Mononuclear cell (primary cell): Measurements from ENCODE around the gene HEBP1. TPM values are rescaled to one million over a fixed set of nuclear protein-coding genes. Genes with fewer than 3 reads are reported as not detected.

Experiments
- H3K27me3 ChIP-seq: 2 replicates; pipeline ENCODE4 v1.6.0; 2011; ENCODE audit warnings: low read length, control low read depth; ENCODE audit not compliant: insufficient read depth
- H3K4me1 ChIP-seq: 2 replicates; pipeline ENCODE4 v1.5.1; 2011; ENCODE audit warnings: mild to moderate bottlenecking, low read length, control low read depth; ENCODE audit not compliant: insufficient read depth
- H3K4me3 ChIP-seq: 2 replicates; pipeline ENCODE4 v1.5.1; 2011; ENCODE audit warnings: mild to moderate bottlenecking, low read length, moderate library complexity
- H3K9me3 ChIP-seq: 2 replicates; pipeline ENCODE4 v1.5.1; 2011; ENCODE audit warnings: low read depth, mild to moderate bottlenecking, control low read depth, low read length
- total RNA-seq: library from RNA; depleted of rRNA; stranded (reverse); fragments of >200 nt; gene quantifications from one replicate; pipeline ENCODE4 v1.2.3, GENCODE V29; 2012

Gene HEBP1
- total RNA-seq, 1 donor: 4.3 TPM

- Histone ChIP-seq H3K27me3 (peaks cover 3% of the 10 kb centered on the region), H3K4me3 (no peak overlapping the region), H3K4me1 (no peaks in the 10 kb centered on the region), H3K9me3 (no peaks in the 10 kb centered on the region)
These were observed 30.7 kb upstream of the HEBP1 start for GRCh38 chr12:13030541-13031291.

DNA sequence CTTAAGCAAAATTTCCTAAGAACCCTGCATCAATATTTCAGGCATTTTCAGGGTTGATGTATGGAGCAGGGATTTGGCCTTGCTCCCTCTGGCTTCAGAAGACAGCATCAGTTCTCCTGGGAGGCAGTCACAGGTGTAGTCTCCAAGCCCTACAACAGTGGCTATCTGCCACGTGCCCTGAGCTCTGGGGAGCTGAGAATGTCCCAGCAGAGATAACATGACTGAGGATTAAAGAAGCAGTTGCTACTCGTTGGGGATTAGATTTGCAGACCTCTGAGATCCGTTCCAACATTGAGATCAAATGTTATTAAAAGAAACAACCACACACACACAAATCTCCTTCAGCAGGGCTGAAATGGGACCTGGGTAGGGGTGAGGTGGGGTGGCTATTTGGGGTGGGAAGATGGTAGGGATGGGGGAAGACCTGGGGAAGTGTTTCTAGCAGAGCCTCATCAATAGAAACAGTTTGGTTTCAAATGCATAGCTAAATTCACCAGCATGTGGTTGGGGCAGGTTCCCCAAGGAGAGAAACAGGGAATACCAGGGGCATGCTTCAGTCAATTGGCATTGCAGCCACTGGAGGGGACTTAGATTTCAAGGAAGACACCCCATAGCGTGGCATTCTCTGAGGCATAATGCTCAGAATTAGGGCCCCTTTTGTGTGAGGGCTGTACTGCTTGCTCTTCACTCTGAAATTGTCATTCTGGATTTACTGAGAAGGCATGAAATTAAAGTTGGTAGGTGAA, 28.9 kb upstream of the HEBP1 start:
- no peak overlapping the region for H3K4me3 ChIP-seq
- H3K9me3 ChIP-seq: no peaks in the 10 kb centered on the region
- H3K4me1 ChIP-seq: no peaks in the 10 kb centered on the region
- H3K27me3 ChIP-seq: peaks cover 3% of the 10 kb centered on the region

GRCh38 chr12:13027508-13027907, 27.4 kb upstream of the HEBP1 start:
- Histone ChIP-seq H3K4me3 (no peak overlapping the region), H3K27me3 (peaks cover 3% of the 10 kb centered on the region), H3K9me3 (no peaks in the 10 kb centered on the region), H3K4me1 (no peaks in the 10 kb centered on the region)

- H3K4me1 ChIP-seq: no peaks in the 10 kb centered on the region
- H3K9me3 ChIP-seq: no peaks in the 10 kb centered on the region
- H3K27me3 ChIP-seq: peaks cover 3% of the 10 kb centered on the region
- H3K4me3 ChIP-seq: no peak overlapping the region
These were observed 27.0 kb upstream of the HEBP1 start for GRCh38 chr12:13027032-13027431.

DNA sequence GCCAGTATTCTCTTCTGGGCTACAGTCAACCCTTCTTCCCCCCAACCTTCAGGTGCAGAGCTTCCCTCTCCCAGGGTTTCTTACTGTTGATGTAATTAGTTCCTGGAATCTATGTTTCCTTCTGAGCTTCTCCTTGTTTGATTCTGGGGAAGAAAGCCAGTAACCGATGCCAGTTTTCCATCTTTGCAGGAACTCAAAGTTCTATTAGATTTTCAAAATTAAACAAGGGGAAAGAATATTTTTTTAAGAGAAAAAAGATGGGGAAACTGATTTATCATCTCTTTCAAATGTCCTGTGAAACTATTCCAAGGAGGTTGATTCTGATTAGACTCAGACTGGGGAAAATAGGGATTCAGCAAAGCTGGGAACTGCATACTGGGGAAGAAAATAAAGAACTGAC, 26.2 kb upstream of the HEBP1 start:
- H3K4me3 ChIP-seq: no peak overlapping the region
- no peaks in the 10 kb centered on the region for H3K4me1 ChIP-seq
- H3K9me3 ChIP-seq: no peaks in the 10 kb centered on the region
- H3K27me3 ChIP-seq: peaks cover 3% of the 10 kb centered on the region

DNA sequence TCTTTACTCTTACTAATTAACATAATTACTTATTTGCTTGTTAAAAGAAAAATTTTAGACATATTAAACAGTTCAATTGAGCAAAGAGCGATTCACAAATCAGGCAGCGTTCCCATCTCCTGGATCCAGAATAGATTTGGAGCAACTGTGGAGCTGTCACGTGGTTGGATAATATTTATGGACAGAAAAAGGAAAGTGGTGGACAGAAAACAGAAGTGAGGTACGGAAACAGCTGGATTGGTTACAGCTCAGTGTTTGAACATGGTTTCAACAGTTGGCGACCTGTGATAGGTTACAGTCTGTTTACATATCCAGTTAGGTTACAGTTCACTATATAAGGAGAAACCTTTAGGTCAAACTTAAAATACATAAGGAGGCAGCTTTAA, 24.5 kb upstream of the HEBP1 start:
- Histone ChIP-seq H3K4me1 (no peaks in the 10 kb centered on the region), H3K27me3 (no peaks in the 10 kb centered on the region), H3K9me3 (no peaks in the 10 kb centered on the region), H3K4me3 (no peak overlapping the region)

GRCh38 chr12:13023811-13024530, 23.9 kb upstream of the HEBP1 start:
- no peaks in the 10 kb centered on the region for H3K27me3 ChIP-seq
- H3K4me1 ChIP-seq: no peaks in the 10 kb centered on the region
- no peaks in the 10 kb centered on the region for H3K9me3 ChIP-seq
- H3K4me3 ChIP-seq: no peak overlapping the region

- no peaks in the 10 kb centered on the region for H3K4me1 ChIP-seq
- H3K9me3 ChIP-seq: no peaks in the 10 kb centered on the region
- H3K27me3 ChIP-seq: peaks cover 4% of the 10 kb centered on the region
- H3K4me3 ChIP-seq: no peak overlapping the region
These were observed 22.8 kb upstream of the HEBP1 start for GRCh38 chr12:13022851-13023271.

DNA sequence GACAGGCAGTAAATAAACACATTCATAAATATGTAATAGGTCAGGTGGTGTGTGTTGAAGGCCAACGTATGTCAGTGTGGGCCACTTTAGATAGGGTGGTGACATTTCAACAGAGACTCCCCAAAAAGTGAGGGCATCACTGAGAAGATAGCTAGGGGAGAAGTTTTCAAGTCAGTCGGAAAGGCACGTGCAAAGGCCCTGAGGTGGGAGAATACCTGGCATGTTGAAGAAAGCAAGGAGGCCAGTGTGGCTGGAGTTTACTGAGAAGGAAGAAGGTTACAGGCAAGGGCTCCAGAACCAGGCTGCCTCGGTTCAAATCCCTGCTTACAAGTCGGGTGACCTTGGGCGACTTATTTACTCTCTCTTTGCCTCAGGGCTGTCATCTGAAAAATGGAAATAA, 11.0 kb upstream of the HEBP1 start:
- H3K4me1 ChIP-seq: no peaks in the 10 kb centered on the region
- H3K27me3 ChIP-seq: peaks cover 5% of the 10 kb centered on the region
- H3K9me3 ChIP-seq: no peaks in the 10 kb centered on the region
- no peak overlapping the region for H3K4me3 ChIP-seq

GRCh38 chr12:13008741-13009380, 8.8 kb upstream of the HEBP1 start:
- no peak overlapping the region for H3K4me3 ChIP-seq
- no peaks in the 10 kb centered on the region for H3K9me3 ChIP-seq
- no peaks in the 10 kb centered on the region for H3K4me1 ChIP-seq
- H3K27me3 ChIP-seq: no peaks in the 10 kb centered on the region

DNA sequence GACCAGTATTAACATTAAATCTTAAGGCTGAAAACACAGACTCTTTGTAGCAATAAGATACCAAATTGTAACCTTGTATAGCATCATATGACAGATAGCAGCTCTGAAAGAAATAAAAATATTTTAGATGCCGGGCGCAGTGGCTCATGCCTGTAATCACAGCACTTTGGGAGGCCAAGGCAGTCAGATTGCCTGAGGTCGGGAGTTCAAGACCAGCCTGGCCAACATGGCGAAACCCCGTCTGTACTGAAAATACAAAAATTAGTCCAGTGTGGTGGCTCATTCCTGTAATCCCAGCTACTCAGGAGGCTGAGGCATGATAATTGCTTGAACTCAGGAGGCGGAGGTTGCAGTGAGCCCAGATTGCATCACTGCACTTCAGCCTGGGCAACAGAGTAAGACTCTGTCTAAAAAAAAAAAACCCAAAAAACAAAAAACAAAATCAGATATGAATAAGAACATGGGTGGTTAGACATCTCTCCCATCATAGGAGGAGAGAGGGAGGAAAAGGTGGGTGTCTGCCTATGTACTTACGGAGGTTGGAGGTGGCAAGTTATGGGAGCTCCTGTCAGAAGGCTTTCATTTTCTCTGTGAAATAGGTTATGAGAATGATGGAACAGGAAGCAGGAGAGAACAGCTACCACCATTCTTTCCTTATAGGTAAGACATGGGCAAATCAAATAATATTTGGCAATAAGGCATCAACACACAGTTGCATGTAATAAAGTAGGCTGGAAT, 7.6 kb upstream of the HEBP1 start:
- Histone ChIP-seq H3K4me1 (no peaks in the 10 kb centered on the region), H3K27me3 (no peaks in the 10 kb centered on the region), H3K9me3 (no peaks in the 10 kb centered on the region), H3K4me3 (no peak overlapping the region)

GRCh38 chr12:13005649-13006048, 5.6 kb upstream of the HEBP1 start:
- Histone ChIP-seq H3K4me3 (no peak overlapping the region), H3K4me1 (peaks cover 11% of the 10 kb centered on the region), H3K27me3 (no peaks in the 10 kb centered on the region), H3K9me3 (no peaks in the 10 kb centered on the region)

DNA sequence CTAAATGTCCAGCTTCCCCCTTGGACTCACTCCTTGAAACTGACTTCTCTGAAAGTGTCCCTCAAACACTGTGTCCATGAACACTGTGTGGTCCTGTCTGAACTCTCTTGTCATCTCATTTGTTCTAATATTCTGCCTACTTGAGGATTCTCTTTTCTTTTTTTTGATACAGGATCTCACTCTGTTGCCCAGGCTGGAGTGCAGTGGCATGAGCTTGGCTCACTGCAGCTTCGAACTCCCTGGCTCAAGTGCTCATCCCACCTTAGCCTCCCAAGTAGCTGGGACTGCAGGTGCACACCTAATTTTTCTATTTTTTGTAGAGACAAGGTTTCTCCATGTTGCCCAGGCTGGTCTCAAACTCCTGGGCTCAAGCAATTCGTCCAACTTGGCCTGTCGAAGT, 4.9 kb upstream of the HEBP1 start:
- Histone ChIP-seq H3K4me1 (peaks cover 13% of the 10 kb centered on the region), H3K9me3 (no peaks in the 10 kb centered on the region), H3K4me3 (no peak overlapping the region), H3K27me3 (no peaks in the 10 kb centered on the region)

DNA sequence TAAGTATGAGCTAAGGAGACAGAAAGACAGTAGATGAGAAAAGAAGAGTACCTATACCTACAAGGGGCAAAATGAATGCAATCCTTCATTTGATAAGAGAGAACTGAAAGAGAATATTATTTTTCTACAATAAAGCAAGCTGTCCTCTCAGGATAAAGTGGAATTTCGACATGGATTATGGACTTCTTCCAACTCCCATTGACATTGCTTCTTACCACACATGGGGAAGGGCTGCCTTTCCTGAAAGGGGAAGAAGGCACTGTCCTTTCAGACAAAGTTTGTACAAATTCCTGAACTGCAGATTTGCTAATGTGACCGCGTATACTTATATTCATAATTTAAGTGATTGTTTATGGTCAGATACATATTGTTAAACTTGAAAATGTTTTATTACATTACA, 4.3 kb upstream of the HEBP1 start:
- Histone ChIP-seq H3K4me3 (no peak overlapping the region), H3K4me1 (peaks cover 18% of the 10 kb centered on the region), H3K9me3 (no peaks in the 10 kb centered on the region), H3K27me3 (no peaks in the 10 kb centered on the region)
